Activated CD8-positive, alpha-beta T cell treated with anti-CD3 and anti-CD28 coated beads for 36 hours (primary cell): ENCODE measurements around the gene GGA3. TPM values are rescaled to one million over a fixed set of nuclear protein-coding genes. Genes with fewer than 3 reads are reported as not detected.

ENCODE experiments used
- ATAC-seq: fragments of 200-7000 bp; cut with Tn5 transposase; one replicate; pipeline ENCODE4 v1.10.0; 2021; ENCODE audit warnings: mild to moderate bottlenecking, moderate library complexity
- CTCF ChIA-PET: fragments of 350-600 bp; sonication (Branson Sonifier 250); formaldehyde crosslinking; loops from one replicate; lab custom pipeline; 2021; ENCODE audit warnings: antibody characterized with exemption; lab: Charles Lee
- POLR2A ChIA-PET: fragments of 350-600 bp; sonication (Branson Sonifier 250); formaldehyde crosslinking; loops from one replicate; lab custom pipeline; 2021; ENCODE audit warnings: antibody characterized with exemption; lab: Charles Lee
- DNase-seq: peaks from one replicate; pipeline ENCODE4 v3.0.0-alpha.2; 2020
- H3K27ac Mint-ChIP-seq: one replicate; pipeline ENCODE4 v1.8.0; 2021; ENCODE audit warnings: mild to moderate bottlenecking, mixed read lengths
- H3K27me3 Mint-ChIP-seq: one replicate; pipeline ENCODE4 v1.8.0; 2021; ENCODE audit warnings: mixed read lengths
- H3K36me3 Mint-ChIP-seq: one replicate; pipeline ENCODE4 v1.8.0; 2021; ENCODE audit warnings: low read depth, mixed read lengths
- H3K4me1 Mint-ChIP-seq: one replicate; pipeline ENCODE4 v1.8.0; 2021; ENCODE audit warnings: low read depth, mixed read lengths
- H3K4me3 Mint-ChIP-seq: one replicate; pipeline ENCODE4 v1.8.0; 2021; ENCODE audit warnings: mild to moderate bottlenecking, moderate library complexity, mixed read lengths
- H3K9me3 Mint-ChIP-seq: one replicate; pipeline ENCODE4 v1.8.0; 2021; ENCODE audit warnings: mixed read lengths
- CTCF ChIP-seq: fragments of 200-600 bp; IDR thresholded peaks from one replicate; pipeline ENCODE4 v1.8.0; 2022; ENCODE audit warnings: antibody characterized with exemption, mild to moderate bottlenecking
- intact Hi-C: fragments of 100-400 bp; cut with micrococcal nuclease; formaldehyde crosslinking; loops from one replicate; pipeline ENCODE4 v1.10.0; 2022
- total RNA-seq, 2 experiments: library from RNA; stranded (reverse); gene quantifications; one replicate each; pipeline ENCODE4 v1.2.3, GENCODE V29; 2021

Gene GGA3
- total RNA-seq, 2 experiments from 2014 or later = 65.5 to 65.8 TPM

DNA sequence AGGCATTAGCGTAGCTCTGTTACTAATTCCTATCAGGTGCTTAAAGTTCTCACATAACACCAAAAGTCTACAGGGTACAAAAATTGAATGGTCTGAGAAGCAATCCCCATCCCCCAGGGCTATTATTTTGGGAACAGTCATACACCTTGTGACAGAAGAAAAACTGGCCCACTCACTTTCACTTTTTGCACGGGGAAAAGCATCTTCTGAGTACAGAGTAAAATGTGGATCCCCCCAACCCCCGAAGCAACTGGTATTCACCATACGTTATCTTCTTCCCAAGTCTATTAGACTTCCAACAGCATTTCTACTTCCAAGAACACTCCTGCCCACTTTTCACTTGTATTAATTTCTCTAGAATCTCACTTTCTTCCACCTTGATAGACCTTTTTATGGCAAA is 11.8 kb downstream of the GGA3 start:
- H3K36me3 Mint-ChIP-seq = peaks cover 23% of the 10 kb centered on the region
- peak overlapping the region; percentile 93 for H3K27ac Mint-ChIP-seq
- ChIA-PET POLR2A (interaction anchor here (0.6 to 5.1 kb wide), 13 partner anchors 10 to 940 kb away, joined by 3 to 59 read pairs (median 4); partner anchors contain the start of genes GGA3, MIF4GD, MRPS7 and NUP85), CTCF (interaction anchor here (0.6 to 6.6 kb wide), 12 partner anchors 10 to 163 kb away, joined by 3 to 75 read pairs (median 7); partner anchors contain the start of genes GGA3, MIF4GD, MRPS7 and SLC25A19)
- intact Hi-C loops = no loop called here
- peak overlapping the region; percentile 64 for H3K4me3 Mint-ChIP-seq
- no peaks in the 10 kb centered on the region for H3K9me3 Mint-ChIP-seq
- DNase-seq (no peak), ATAC-seq (no peak)
- H3K4me1 Mint-ChIP-seq = peaks cover 67% of the 10 kb centered on the region
- H3K27me3 Mint-ChIP-seq = no peaks in the 10 kb centered on the region
- TF ChIP-seq CTCF = no peak

- CTCF ChIA-PET = interaction anchor here (0.6 to 6.6 kb wide), 3 partner anchors 7 to 327 kb away, joined by 3 to 75 read pairs (median 4); partner anchors contain the start of gene MIF4GD
These were observed 15.0 kb downstream of the GGA3 start for GRCh38 chr17:75246404-75246803.

GRCh38 chr17:75245011-75245410 is 16.4 kb downstream of the GGA3 start:
- ATAC-seq = no peak
- no peak for TF ChIP-seq CTCF
- intact Hi-C loops = no loop called here

More at GRCh38 chr17:75246404-75246803, 15.0 kb downstream of the GGA3 start:
- H3K27ac Mint-ChIP-seq = no peak overlapping the region
- no peak overlapping the region for H3K4me3 Mint-ChIP-seq
- DNase-seq (no peak), ATAC-seq (no peak)
- no peaks in the 10 kb centered on the region for H3K27me3 Mint-ChIP-seq
- peaks cover 45% of the 10 kb centered on the region for H3K36me3 Mint-ChIP-seq
- H3K4me1 Mint-ChIP-seq = peaks cover 69% of the 10 kb centered on the region
- intact Hi-C loops = no loop called here
- TF ChIP-seq CTCF = no peak
- POLR2A ChIA-PET = interaction anchor here (0.6 to 1.4 kb wide), 3 partner anchors 14 to 518 kb away, joined by 3 to 5 read pairs (median 4); no protein-coding TSS in a partner anchor
- H3K9me3 Mint-ChIP-seq = no peaks in the 10 kb centered on the region

GRCh38 chr17:75244133-75244866 is 17.1 kb downstream of the GGA3 start:
- POLR2A ChIA-PET = interaction anchor here (0.7 to 6.9 kb wide), 6 partner anchors 16 to 134 kb away, joined by 3 to 50 read pairs (median 4); partner anchors contain the start of genes GGA3, MIF4GD and MRPS7
- ATAC-seq = no peak
- Mint-ChIP-seq H3K4me1 (peaks cover 62% of the 10 kb centered on the region), H3K4me3 (no peak overlapping the region), H3K9me3 (no peaks in the 10 kb centered on the region), H3K27me3 (no peaks in the 10 kb centered on the region), H3K36me3 (peaks cover 51% of the 10 kb centered on the region), H3K27ac (peak overlapping the region; percentile 40)
- peak; percentile 37 for DNase-seq
- no peak for TF ChIP-seq CTCF
- CTCF ChIA-PET = interaction anchor here (0.6 to 6.6 kb wide), 7 partner anchors 18 to 233 kb away, joined by 3 to 53 read pairs (median 3); partner anchors contain the start of genes MIF4GD and MRPS7
- intact Hi-C loops = no loop called here

More at GRCh38 chr17:75245011-75245410, 16.4 kb downstream of the GGA3 start:
- Mint-ChIP-seq H3K27ac (no peak overlapping the region), H3K27me3 (no peaks in the 10 kb centered on the region), H3K4me1 (peaks cover 69% of the 10 kb centered on the region), H3K9me3 (no peaks in the 10 kb centered on the region), H3K4me3 (no peak overlapping the region), H3K36me3 (peaks cover 51% of the 10 kb centered on the region)
- ChIA-PET CTCF (interaction anchor here (1.0 to 6.6 kb wide), 4 partner anchors 17 to 234 kb away, joined by 3 to 53 read pairs (median 5); partner anchors contain the start of genes MIF4GD and MRPS7), POLR2A (interaction anchor here (0.7 to 1.6 kb wide), 4 partner anchors 15 to 29 kb away, joined by 3 to 9 read pairs (median 4); partner anchors contain the start of gene MIF4GD)
- DNase-seq = no peak
